Gastroesophageal sphincter (tissue), 3 donors: Measurements from ENCODE around the gene PDE6D.

ENCODE experiments used
- EP300 ChIP-seq: sonication (generic); formaldehyde crosslinking; IDR thresholded peaks from one replicate; pipeline ENCODE4 v1.6.1; 2017; ENCODE audit warnings: antibody characterized with exemption, mild to moderate bottlenecking
- POLR2A ChIP-seq, 2 donors: fragments of 450-650 bp; IDR thresholded peaks; one replicate each; pipeline ENCODE4 v1.6.1; 2017; ENCODE audit warnings: antibody characterized with exemption in 2 of 2, mild to moderate bottlenecking in 2 of 2, moderate library complexity in 1 of 2
- POLR2AphosphoS5 ChIP-seq: sonication (generic); formaldehyde crosslinking; IDR thresholded peaks from one replicate; pipeline ENCODE4 v1.6.1; 2017; ENCODE audit warnings: antibody characterized with exemption
- TF ChIP-seq, protein P1 (sequence below), 4 experiments: fragments of 200-600 bp in 2 of 4; fragments of 450-650 bp in 2 of 4; sonication (generic) in 1 of 4; IDR thresholded peaks; one replicate each; pipeline ENCODE4 v1.5.1; 2017 to 2019; ENCODE audit warnings: antibody characterized with exemption in 4 of 4, mild to moderate bottlenecking in 2 of 4, moderate library complexity in 2 of 4

DNA sequence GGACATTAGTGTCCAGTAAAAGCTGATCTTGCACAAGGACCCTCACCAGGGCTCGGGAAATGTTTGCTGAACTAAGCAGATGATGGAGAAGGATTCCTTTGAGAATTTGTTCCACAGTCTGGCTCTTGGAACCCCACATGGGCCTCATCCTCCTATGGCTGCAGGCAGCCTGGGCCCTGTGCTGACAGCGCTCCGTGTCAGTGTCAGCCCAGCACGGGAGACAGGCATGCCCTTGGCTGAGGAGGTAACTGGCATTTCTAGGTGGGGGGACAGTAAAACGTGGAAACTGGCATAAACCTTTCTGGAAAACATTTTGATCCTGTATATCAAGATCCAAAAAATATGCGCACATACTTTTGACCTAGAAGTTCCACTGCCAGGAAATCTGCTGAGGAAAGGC lies 62.3 kb downstream of the PDE6D start:
- TF ChIP-seq, protein P1, sequence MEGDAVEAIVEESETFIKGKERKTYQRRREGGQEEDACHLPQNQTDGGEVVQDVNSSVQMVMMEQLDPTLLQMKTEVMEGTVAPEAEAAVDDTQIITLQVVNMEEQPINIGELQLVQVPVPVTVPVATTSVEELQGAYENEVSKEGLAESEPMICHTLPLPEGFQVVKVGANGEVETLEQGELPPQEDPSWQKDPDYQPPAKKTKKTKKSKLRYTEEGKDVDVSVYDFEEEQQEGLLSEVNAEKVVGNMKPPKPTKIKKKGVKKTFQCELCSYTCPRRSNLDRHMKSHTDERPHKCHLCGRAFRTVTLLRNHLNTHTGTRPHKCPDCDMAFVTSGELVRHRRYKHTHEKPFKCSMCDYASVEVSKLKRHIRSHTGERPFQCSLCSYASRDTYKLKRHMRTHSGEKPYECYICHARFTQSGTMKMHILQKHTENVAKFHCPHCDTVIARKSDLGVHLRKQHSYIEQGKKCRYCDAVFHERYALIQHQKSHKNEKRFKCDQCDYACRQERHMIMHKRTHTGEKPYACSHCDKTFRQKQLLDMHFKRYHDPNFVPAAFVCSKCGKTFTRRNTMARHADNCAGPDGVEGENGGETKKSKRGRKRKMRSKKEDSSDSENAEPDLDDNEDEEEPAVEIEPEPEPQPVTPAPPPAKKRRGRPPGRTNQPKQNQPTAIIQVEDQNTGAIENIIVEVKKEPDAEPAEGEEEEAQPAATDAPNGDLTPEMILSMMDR (IDR thresholded peaks at IDR 0.05): no peak
- TF ChIP-seq POLR2A (IDR thresholded peaks at IDR 0.05) (no peak), EP300 (no peak), POLR2AphosphoS5 (no peak)
